ENCODE results near the gene NSUN7. TPM values are rescaled to one million over a fixed set of nuclear protein-coding genes. Genes with fewer than 3 reads are reported as not detected.
"Not testable (repeated sequence)": the region's sequence is repeated elsewhere in the genome, so short reads cannot be mapped to it uniquely, and the experiment has no call there.

Gene NSUN7, protein sequence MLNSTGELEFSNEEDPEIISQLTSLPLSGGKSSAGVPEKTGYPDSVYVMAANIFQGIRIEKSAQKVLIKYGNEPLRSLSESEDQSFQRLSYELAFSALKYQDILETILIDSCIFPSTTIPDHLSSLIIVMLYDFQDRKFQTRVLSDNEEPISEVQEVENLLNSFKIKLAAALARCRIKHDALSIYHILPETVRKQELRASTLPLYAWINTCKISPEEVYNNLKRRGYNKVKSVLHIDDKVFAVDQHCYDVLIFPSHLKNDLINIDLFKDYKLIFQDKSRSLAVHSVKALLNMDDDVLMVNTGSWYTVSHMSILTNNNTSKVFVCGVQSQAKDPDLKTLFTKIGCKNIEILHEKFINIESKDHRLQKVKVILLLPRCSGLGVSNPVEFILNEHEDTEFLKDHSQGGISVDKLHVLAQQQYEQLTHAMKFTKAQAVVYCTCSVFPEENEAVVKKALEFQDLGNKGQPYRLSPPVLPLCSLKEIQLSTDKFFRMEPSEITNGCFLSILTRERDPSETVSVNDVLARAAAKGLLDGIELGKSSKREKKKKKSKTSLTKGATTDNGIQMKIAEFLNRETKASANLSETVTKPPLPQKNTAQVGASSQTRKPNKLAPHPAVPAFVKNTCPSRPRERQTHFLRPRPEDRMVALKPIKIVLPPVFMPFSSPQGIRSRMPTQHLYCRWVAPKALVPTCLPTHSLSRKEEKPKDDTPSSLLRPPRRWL
- 3.3 and 4.6 TPM in 2 replicates for total RNA-seq

DNA sequence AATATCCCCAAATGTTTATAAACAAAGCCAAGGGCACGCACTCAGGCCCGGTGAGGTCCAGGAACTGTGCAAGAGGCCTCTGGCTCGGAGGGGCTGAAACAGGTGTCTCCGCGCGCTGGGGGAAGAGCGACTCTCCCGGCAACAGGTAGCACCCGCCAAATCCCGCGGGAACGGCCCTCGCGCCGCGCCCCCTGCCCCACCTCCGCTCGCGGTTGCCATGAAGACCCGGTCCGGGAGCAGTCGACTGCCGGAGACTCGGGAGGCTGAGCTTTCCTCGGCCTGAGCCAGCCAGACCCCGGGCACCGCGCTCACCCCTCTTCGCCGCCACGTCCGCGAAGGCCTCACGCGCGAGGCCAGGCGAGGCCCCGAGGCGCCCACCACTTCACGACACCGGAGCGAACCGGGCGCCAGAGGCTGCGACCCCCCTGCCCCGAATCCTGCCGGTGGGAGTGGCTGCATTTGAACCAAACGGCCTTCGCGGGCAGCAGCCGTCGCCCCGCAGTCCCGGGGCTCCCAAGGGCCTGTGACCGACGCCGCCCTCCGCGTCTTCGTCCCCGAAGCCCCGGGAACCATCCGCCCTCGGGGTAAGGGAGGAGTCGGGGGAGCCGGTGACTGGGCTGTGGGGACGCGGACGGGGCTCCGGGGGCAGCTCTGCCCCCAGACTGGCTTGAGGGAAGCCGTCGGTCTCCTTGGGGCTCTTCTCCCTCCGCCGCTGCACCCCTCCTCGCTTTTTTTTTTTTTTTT is at the start of gene NSUN7:
Gene NSUN7, plus strand, starts transcription at position 239 of the 744 bp plus-strand sequence. CDS start 739 bp downstream, outside the sequence.
- TF ChIP-seq, protein P1, sequence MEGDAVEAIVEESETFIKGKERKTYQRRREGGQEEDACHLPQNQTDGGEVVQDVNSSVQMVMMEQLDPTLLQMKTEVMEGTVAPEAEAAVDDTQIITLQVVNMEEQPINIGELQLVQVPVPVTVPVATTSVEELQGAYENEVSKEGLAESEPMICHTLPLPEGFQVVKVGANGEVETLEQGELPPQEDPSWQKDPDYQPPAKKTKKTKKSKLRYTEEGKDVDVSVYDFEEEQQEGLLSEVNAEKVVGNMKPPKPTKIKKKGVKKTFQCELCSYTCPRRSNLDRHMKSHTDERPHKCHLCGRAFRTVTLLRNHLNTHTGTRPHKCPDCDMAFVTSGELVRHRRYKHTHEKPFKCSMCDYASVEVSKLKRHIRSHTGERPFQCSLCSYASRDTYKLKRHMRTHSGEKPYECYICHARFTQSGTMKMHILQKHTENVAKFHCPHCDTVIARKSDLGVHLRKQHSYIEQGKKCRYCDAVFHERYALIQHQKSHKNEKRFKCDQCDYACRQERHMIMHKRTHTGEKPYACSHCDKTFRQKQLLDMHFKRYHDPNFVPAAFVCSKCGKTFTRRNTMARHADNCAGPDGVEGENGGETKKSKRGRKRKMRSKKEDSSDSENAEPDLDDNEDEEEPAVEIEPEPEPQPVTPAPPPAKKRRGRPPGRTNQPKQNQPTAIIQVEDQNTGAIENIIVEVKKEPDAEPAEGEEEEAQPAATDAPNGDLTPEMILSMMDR (conservative IDR thresholded peaks at IDR 0.05; ENCODE audit: low read depth, low read length), result no peak
- H3K4me3 ChIP-seq (ENCODE audit: low read depth, low read length), result peak within 1 kb of the TSS; percentile 83
- DNase-seq (ENCODE audit: low read depth), result no peak

DNA sequence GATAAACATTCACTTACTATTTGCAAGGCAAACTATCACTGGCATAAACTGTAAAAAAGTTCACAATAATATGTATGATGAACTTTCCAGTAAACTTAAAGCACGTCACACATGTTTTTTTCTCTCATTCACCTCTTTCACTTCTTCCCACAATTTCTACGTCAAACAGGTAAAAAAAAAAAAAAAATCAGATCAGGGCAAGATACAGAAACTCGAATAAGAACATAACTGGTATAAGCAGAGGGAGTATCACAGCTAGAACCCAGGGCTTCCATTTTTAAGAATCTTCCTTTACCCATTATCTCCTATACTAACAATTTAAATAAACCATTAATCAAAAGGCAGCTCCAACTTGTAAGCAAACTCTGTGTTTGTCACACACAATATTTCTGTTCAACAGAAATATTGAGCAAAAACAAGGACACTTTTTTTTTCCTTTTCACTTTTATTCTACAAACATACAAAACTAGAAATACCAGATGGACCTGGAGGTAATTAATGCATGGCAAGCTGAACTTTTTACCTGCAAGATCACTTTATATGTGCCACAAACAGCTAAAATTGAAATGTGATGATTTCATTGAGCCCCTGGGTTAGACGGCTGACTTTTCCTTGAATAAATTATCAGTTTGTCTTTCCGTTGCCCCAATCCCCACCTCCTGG is 47.5 kb upstream of the NSUN7 start:
- no peak overlapping the region for H3K4me3 ChIP-seq (ENCODE audit: low read depth, low read length)
- TF ChIP-seq, protein P1 (conservative IDR thresholded peaks at IDR 0.05; ENCODE audit: low read depth, low read length), result no peak
- no peak for DNase-seq (ENCODE audit: low read depth)

DNA sequence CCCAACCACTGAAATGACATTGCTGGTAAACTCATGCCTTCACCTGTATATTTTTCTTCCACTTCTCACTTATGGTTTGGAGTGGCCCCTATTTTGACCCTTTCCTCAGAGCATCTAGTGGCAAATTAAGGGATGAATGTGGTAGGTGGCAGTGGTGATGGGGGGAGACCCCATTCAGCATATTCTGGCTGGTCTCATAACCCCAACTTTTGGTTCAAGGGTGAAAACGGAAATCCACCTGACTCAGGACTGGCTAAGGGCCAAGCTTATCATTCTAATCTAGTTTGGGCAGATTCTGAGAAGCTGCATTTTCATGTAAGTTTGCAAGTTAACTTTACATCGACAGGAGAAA is 47.0 kb upstream of the NSUN7 start:
- H3K4me3 ChIP-seq (ENCODE audit: low read depth, low read length), result no peak overlapping the region
- DNase-seq (ENCODE audit: low read depth), result no peak
- TF ChIP-seq, protein P1 (conservative IDR thresholded peaks at IDR 0.05; ENCODE audit: low read depth, low read length), result no peak

DNA sequence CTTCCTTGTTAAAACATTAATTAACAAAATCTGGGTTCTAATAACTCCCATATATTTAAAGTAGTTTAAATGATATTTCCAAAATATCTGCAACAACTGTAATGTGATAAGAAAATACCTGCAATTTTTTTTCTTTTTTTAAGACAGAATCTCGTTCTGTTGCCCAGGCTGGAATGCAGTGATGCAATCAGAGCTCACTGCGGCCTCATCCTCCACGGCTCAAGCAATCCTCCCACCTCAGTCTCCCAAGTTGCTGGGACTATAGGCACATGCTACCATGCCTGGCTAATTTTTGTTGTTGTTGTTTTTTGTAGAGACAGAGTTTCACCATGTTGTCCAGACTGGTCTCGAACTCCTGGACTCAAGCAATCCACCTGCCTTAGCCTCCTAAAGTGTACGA is 45.7 kb upstream of the NSUN7 start:
- no peak overlapping the region for H3K4me3 ChIP-seq (ENCODE audit: low read depth, low read length)
- DNase-seq (ENCODE audit: low read depth), result no peak
- TF ChIP-seq, protein P1 (conservative IDR thresholded peaks at IDR 0.05; ENCODE audit: low read depth, low read length), result no peak

DNA sequence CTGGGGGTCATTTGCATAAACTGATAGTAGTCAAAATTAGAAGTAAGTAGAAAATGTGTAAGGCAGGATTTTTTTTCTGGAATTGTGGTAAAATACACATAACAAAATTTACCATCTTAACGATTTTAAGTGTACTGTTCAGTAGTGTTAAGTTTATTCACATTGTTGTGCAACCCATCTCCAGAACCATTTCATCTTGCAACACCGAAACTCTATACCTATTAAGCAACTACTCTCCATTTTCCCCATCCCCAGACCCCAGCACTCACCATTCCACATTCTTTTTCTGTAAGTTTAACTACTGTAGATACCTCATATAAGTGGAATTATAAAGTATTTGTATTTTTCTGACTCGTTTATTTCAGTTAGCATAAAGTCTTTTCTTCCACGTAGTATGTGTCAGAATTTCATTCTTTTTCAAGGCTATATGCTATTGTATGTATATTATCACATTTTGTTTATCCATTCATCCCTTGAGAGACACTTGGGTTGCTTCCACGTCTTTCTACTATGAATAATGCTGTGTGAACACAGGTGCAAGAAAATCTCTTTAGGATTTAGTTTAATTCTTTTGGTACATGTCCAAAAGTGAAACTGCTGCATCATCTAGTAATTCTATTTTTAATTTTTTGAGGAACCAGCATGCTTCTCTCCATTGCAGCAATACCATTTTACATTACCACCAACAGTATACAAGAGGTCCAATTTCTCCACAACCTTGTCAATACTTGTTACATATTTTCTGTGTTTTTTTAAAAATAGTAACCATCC is 39.1 kb upstream of the NSUN7 start:
- TF ChIP-seq, protein P1 (conservative IDR thresholded peaks at IDR 0.05; ENCODE audit: low read depth, low read length), result no peak
- no peak overlapping the region for H3K4me3 ChIP-seq (ENCODE audit: low read depth, low read length)
- DNase-seq (ENCODE audit: low read depth), result no peak

DNA sequence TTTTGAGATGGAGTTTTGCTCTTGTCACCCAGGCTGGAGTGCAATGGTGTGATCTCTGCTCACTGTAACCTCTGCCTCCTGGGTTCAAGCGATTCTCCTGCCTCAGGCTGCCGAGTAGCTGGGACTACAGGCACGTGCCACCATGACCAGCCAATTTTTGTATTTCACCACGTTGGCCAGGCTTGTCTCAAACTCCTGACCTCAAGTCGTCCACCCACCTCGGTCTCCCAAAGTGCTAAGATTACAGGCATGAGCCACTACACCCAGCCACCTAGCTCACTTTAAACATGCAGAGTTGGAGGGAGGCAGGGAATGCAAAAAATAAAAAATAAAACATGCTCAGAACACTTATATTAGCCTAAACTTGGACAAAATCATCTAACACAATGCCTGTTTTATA is 36.8 kb upstream of the NSUN7 start:
- not testable (repeated sequence) for H3K4me3 ChIP-seq (ENCODE audit: low read depth, low read length); DNase-seq (ENCODE audit: low read depth)

Data from epithelial cell of proximal tubule (primary cell).